GM19397 (cell line): ENCODE measurements around the gene ARL8B.
"Not testable (repeated sequence)": the region's sequence is repeated elsewhere in the genome, so short reads cannot be mapped to it uniquely, and the experiment has no call there.

ENCODE experiments used
- ATAC-seq: cut with Tn5 transposase; IDR thresholded peaks from one replicate; pipeline ENCODE4 v1.9.1; 2021; ENCODE audit warnings: mild to moderate bottlenecking, moderate library complexity; ENCODE audit not compliant: unreplicated experiment

Gene ARL8B

GRCh38 chr3:5110337-5110736 is 11.8 kb upstream of the ARL8B start:
- no peak for ATAC-seq

GRCh38 chr3:5112043-5112442 is 10.0 kb upstream of the ARL8B start:
- ATAC-seq, result no peak

DNA sequence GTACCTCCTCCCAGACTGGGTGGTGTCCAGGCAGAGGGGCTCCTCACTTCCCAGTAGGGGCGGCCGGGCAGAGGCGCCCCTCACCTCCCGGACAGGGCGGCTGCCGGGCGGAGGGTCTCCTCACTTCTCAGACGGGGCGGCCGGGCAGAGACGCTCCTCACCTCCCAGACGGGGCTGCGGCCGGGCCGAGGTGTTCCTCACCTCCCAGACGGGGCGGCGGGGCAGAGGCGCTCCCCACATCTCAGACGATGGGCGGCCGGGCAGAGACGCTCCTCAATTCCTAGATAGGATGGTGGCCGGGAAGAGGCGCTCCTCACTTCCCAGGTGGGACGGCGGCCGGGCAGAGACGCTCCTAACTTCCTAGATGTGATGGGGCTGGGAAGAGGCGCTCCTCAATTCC is 8.4 kb upstream of the ARL8B start:
- ATAC-seq, result not testable (repeated sequence)

DNA sequence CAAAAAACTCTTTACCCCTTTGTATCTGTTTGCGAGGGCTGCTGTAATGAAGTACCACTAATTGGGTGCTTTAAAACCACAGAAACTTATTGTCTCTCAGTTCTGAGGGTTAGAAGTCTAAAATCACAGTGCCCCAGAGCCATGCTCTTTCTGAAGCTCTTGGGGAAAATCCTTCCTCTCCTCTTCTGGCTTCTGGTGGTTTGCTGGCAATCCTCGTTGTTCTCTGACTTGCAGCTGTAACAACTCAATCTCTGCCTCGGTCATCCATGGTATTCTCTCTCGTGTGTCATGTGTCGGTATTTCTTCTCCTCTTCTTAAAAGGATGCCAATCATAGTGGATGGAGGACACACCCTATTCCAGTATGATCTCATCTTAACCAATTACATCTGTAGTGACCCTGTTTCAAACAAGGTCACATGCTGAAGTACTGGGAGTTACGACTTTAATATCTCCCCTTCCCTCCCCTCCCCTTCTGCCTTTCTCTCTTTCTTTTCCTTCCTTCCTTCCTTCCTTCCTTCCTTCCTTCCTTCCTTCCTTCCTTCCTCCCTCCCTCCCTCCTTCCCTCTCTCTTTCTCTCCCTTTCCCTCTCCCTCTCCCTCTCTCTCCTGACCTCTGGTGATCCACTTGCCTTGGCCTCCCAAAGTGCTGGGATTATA is 6.5 kb upstream of the ARL8B start:
- no peak for ATAC-seq

- no peak for ATAC-seq
These were observed 5.6 kb upstream of the ARL8B start for GRCh38 chr3:5116538-5116937.

DNA sequence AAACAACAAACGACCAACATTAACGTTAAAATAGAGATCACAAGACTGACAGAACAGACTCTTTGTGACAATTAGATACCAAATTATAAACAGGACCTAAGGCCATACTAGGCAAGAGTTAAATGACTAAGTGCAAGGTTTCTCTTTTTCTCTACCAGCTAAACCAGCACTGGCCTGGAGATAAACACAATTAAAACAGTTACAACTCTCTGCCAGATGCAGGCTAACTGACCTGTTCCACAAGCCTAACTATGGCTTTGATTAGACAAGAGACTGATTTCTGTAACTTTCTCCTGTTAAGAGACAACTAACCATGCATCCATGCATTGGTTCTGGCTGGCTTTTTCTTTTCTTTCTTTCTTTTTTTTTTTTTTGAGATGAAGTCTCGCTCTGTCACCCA is 1.6 kb upstream of the ARL8B start:
- ATAC-seq, result no peak

- ATAC-seq, result no peak
These were observed 932 bp downstream of the ARL8B start for GRCh38 chr3:5122741-5123706.

GRCh38 chr3:5123937-5124336 is 1.8 kb downstream of the ARL8B start:
- no peak for ATAC-seq

- ATAC-seq, result no peak
These were observed 4.5 kb downstream of the ARL8B start for GRCh38 chr3:5126586-5126985.

DNA sequence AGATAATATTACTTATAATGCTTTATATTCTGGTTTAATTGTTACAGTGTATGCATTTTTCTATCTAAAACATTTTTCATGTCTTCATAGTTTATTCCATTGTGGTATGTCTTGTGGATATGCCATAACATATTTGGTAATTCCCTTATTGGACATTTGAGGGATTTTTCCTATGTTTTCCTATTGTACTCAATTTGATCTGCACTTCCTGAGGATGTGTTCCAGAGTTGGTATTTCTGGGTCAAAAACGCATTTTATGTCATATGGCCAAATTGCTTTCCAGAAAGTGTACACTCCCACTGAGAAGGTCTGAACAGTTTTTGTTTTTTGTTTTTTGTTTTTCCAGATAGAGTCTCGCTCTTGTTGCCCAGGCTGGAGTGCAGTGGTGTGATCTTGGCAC is 6.8 kb downstream of the ARL8B start:
- ATAC-seq, result no peak

- ATAC-seq, result no peak
These were observed 11.3 kb downstream of the ARL8B start for GRCh38 chr3:5133239-5134018.

DNA sequence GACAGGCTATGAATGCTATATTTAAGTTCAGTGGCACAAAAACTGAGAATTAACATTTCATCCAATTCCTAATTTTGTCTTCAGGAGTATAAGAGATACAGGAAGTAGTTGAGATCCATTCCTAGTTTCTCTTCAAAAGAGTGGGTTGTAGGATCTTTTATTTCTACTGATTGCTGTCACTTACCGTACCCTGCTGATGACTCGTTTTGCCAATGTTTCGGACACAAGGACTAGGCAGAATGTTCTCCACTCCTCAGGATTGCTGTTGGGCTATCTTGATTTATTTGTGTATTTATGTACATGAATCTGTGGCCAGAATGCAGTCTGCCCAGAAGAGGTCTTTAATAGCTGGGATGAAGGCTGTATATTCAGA is 11.9 kb downstream of the ARL8B start:
- no peak for ATAC-seq

DNA sequence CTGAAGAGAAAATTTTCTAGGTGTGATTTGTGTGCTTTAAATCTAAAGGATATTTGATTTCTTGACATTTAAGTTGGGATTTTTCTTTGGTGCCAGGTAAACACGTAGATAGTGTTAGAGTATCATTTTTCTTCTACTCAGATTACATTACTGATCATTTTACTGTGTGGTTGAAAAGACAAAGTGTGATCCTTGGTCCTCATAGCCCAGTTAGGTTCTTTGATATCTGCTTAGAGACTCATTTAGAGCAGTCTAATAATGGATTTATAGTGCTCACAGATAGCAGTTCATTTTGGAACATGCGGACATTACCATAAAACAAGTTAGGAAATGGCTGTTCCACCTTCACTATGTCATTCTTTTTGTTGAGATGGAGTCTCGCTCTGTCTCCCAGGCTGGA is 12.4 kb downstream of the ARL8B start:
- ATAC-seq, result no peak

DNA sequence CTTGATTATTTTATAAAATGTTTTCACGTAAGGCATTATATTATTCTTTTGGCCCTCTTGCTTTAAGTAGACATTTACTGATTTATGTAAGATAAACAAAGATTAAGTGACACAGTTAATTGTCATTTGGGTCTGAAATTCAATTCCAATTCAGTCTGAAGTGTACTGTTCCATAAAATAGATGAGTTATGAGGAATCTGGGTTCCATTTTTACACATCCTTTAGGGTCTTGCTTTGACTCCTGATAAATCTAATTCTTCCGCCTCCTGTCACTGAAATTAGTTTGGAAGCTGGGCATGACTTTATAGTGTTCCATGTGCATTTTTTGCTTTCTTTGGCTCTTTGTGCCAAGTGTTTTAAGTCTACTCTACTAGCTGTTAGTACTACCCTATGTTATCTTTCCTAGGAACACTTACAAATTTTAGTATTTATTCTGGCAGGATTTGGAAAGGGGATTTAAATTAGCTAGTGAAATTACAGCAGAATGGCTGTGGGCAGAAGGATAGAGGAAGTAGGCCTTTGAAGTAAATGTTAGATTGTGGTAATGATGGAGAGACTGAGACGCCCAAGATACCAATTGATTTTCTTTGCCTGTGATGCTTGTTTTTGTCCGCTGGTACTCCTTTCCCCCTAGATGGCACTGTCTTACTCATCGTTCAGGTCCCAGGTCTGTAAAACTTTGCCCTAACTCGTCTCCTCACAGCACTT is 14.3 kb downstream of the ARL8B start:
- ATAC-seq, result peak; percentile 57

- ATAC-seq, result peak; percentile 10
These were observed 14.9 kb downstream of the ARL8B start for GRCh38 chr3:5136919-5137429.

DNA sequence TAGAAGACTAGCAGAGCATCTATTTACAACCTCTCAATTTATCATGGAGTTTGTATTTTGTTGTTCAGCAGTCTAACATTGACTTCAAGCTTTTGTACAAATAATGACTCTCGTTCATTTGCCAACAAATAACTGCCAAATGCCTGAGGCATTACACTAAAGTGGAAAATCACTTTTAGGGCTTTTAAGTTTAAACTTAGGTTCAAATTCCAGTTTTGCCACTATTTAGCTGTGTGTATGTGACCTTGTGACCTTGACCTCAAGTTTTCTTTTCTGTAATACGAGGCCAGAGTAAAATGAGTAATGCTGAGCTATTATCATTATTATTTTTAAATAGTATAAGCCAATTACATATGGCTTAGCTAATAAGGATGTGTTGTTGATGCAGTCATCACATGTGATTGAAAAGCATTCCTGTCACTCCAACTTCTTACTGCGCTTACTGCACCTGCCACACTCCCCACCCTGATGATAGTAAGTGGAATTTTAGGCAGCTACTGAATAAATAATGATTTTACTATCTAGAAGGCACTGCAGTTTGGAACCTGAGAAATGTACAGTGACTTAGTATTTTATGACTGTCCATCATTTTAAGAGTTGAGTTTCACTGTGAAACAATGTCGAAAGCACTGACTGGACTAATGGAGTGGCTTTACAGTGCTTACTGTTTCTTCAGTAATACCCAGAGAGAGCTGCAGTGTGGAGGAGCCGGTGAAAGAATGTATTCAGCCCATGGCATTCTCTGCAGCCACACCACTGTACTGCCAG is 16.3 kb downstream of the ARL8B start:
- ATAC-seq, result no peak

- ATAC-seq, result peak; percentile 54
These were observed 18.1 kb downstream of the ARL8B start for GRCh38 chr3:5140230-5140621.

GRCh38 chr3:5140839-5141238 is 18.7 kb downstream of the ARL8B start:
- no peak for ATAC-seq

- ATAC-seq, result no peak
These were observed 19.7 kb downstream of the ARL8B start for GRCh38 chr3:5141760-5142159.

DNA sequence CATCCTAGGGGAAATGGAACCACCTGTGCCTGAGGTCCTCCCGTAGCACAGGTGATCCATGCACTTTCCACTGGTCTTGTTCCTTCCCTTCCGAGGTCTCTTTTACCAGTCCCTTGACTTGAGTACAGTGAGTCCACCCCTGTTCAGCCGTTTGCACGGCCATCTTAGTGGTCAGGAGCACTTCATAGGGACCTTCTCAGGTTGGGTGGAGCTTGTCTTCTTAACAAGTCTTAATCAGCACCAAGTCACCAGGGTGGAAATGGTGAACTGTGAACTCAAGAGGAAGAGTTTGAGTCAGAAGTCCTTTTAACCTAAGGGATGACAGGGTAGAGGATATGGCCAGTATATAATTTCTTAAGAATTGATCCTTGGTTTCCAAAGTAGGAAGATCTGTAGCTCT is 21.4 kb downstream of the ARL8B start:
- ATAC-seq, result no peak
